GM19395 (cell line): Measurements from ENCODE around the gene SHPK.

ENCODE experiments used
- ATAC-seq: cut with Tn5 transposase; IDR thresholded peaks from one replicate; pipeline ENCODE4 v1.9.1; 2021; ENCODE audit warnings: mild to moderate bottlenecking, moderate library complexity; ENCODE audit not compliant: unreplicated experiment

Gene SHPK

DNA sequence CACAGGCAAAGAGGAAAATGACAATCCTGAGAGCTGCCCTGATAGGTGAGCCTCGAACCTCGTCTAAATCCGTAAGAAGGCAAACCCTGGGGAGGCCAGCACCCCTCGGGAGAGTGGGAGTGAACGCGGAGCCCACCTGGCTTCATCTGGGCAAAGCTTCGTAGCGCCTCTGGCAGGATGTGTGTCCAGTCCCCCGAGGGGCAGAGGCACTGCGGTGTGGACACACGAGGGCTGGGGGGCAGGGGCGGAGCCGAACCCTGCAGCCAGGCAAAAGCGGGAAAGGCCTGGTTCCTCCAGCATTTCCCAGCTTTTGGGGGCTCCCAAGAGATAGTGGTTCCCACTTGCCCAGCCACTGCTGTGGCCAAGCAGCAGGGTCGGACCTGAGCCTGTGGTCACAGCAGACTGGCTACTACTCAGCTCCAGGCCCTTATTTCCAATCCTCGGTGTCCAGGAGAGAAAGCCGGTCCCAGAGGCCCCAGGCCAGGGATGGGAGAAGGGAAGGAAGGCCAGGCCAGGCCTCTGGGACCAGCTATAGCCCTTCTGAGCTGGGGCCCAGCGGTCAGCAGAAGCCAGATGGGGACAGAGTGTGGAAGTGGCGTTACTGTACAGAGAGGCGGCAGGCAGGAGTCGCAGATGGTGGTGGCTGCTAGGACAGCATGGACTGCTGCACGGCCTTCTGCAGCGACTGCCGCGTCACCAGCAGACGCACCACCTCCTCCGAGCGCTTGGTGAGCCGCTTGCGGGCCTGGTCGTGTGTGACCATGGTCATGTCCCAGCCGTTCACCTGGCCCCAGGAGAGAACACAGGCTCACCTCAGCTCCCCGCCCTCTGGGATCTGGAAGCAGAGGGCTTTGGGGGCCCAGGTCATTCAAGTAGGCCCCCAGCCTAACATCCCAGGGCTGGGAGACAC, 27.3 kb upstream of the SHPK start:
- no peak for ATAC-seq

DNA sequence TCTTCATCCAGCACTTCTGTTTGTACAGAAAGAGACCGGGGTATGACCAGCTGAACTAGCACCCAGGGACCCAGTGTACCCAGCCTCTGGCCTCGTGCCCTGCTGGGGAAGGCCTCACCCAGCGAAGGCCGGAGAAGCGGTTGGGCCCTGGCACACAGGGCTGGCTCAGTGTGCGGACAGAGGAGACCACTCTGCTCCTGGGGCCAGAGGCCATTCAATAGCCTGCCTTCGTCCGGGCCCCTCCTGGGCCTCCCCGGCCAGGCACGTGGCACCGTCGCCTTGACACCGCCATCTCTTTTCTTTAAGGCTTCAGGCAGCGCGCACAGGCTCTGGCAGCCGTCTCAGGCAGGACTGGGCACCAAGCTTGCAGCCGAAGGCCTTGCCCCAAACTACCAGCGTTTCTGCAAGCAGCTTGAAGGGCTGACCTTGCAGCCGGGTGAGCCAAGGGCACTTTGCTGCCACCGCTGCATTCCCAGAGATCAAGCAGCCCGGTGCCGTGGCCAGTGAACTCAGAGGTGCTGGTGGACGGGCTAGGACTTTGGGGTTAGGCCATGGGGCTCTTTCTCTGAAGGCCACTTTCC, 24.4 kb upstream of the SHPK start:
- no peak for ATAC-seq

DNA sequence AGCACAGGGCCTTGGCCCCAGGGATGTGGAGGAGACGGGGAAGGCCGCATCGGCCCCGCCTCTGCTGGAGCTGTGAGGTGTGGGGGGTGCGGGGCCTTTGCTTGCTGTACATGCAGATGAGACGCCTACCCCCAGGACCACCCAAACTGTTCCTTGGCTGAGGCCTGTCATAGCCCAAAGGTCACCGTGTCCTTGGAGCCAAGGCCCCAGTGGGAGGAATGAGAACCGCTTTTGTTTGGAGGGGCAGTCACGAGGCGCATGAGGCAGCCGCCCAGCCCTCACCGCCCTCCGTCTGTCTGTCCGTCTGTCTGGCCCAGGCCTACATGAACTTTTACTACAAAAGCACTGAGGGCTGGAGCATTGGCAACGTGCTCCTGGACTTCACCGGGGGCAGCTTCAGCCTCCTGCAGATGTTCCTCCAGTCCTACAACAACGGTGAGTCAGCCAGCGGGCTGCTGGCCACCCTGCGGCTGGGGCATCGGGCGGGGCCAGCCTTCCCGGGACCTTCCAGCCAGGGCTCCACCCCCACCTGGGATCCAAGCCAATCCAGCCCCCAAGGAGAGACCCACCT, 23.6 kb upstream of the SHPK start:
- no peak for ATAC-seq

DNA sequence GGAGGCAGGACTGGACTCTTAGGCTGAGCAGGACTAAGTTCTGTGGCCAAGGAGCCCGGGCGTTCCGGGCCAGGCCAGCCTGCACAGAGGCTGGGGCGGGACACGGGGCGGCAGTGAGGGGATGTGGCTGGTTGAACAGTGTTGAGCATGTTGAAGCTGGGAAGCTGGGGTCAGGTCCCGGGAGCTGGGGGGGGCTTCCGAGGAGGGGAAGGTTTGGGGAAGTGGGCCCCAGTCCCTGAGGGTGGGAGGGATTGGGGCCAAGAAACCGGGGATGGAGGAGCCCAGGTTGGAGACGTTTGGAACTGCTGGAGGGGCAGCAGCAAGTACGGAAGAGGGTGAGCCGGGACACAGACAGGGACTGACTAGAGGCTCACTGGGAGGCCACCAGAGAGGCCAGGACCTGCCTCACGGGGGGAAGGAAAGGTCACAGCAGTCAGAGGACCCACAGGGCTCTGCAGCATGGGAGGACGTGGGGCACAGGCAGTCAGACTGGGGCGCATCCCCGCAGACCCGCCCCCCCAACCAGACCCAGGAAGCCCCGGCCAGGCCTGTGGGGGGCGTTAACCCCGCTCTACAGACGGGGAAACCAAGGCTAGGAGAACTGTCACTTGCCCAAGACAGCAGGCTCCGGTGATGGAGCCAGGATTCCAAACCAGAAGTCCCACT, 22.9 kb upstream of the SHPK start:
- ATAC-seq, result no peak

DNA sequence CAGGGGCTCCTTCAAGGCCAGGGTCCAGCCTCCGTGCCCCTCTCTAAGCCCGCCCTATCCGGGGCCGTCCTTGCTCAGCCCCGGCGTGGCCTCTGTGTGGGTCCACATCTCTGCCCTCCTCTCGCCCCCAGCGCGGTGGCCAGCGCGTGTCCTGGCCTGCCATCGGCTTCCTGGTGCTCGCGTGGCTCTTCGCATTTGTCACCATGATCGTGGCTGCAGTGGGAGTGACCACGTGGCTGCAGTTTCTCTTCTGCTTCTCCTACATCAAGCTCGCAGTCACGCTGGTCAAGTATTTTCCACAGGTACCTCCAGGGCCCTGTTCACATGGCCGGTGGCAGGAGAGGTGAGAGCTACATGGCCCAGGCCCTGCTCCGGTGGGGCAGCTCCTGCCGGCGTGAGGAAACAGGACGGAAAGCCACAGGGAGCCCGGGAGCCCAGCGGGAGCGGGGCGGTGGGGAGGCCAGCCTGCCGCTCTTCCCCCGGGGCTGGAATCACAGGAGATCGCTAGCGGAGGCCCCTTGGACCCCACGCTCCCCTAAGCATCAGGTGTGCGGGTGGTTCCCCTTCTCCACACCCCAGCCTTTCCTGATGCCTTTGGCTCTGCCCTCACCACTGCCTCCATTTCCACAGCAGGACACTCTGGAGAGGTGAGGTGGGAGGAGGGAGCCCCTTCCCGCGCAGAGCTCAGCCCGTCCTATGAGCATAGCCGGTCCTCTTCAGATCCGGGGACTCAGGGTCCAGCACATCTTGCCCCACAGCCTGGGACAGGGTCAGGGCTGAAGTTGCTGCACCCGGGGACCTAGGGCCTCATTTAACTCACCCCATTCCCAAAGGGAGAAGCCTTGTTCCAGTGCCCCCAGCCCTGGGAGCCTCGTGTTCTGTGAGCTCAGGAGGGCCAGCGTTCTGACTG, 22.1 kb upstream of the SHPK start:
- ATAC-seq, result no peak

DNA sequence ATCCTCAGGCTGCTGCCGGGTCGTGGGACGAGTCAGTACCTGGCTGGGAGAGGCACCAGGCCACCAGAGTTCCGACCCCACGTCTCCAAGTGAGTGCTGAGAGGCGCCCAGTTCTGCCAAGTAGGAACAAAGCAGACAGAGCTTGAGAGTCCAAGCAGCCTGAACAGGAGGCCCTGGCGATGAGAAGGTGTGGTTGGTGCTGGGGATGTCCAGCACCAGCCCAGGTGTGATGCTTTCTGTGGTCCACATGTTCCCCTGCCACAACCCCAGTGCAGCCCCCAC, 21.5 kb upstream of the SHPK start:
- no peak for ATAC-seq

DNA sequence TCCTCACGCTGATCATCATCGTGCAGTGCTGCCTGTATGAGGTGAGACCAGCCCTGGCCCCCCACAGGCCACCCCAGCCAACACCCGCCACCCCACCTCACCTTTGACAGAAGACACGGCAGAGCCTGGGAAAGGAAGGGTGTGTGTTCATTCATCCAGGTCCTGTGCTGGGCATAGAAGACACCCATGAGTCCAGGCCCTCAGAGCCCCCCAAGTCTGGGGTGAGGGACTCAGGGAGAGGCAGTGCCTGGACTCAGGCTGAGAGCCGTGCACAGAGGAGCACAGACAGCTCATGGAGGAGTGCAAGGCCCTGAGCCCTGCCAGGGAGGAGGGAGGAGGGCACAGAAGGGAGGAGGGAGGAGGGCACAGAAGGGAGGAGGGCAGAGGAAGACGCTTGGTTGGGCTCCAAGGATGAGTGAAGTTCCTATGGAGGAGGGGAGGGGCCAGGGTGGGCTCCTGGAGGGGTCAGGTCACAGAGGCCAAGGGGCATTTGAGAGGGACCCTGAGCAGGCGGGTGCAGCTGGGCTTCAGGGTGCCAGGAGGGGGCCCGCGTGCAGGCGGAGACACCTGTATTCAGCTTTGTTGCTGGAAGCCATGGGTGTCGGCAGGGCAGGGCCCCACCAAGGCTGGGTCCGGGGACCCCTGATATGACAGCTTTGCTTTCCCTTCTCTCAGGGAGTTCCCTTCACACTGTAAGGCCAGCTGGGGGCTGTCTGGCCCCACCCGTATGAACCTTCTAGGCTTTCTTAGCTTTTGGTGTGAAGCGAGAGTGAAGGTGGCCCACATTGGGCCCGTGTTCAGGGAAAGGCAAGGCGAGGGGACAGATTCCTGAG, 20.9 kb upstream of the SHPK start:
- no peak for ATAC-seq

DNA sequence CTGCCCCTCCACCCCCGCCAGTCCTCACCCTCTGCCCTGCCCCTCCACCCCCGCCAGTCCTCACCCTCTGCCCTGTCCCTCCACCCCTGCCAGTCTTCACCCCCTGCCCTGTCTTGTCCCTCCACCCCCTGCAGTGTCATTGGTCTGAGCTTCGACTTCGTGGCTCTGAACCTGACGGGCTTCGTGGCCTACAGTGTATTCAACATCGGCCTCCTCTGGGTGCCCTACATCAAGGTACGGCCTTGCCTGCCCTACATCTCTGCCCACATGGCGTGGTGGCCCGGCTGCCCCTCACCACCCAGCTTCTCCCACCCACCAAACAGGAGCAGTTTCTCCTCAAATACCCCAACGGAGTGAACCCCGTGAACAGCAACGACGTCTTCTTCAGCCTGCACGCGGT, 20.3 kb upstream of the SHPK start:
- ATAC-seq, result no peak

DNA sequence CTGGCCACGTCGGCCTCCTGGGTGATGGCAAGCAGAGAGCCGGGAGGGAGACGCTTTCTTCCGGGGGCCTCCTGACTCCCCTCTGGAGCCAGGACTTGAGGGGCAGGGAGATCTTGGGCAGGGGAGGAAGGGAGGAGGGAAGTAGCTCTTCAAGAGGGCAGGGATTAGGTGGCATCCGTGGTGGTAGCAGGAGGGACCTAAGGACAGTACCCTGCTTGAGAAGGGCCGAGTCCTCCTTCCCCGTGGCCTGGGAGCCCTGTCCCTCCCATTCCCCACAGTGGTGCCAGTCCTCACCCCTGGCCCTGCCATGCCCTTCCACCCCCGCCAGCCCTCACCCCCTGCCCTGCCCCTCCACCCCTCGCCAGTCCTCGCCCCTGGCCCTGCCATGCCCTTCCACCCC, 19.7 kb upstream of the SHPK start:
- no peak for ATAC-seq

DNA sequence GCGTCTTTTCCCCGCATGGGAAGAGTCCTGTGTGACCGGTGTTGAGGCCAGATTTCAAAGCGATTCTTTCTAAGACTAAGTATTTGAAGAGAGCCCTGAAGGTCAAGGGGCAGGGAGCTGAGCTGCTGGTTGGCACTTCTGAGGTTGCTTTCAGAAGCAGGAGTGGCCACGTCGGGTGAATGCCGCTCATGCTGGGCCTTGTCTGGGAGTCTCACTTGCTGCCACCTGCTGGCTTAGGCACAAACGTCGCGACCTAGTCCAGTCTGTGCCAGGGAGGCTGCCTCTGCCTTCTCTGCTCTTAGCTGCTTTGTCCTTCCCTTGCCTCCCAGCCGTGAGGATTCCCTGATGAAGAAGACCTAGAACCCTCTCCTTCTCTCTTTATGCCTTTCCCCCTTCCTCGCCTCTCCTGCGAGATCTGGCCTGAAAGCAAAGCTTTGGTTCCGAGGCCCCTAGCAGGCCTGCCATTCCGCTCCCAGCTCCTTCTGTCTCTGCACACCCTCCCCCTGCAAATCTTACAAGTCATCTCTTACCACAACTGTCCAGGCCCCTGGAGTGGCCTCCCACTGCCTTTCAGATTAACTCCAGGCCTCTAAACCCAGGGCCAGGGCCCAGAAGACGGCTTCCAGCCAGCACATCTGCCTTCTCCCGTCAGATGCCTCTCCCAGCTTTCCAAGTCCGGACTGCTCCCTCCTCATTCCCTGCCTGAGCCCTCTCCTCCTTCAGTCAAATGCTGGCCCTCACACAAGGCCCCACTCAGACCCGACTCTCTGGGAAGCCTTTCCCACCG, 11.9 kb upstream of the SHPK start:
- ATAC-seq, result no peak

DNA sequence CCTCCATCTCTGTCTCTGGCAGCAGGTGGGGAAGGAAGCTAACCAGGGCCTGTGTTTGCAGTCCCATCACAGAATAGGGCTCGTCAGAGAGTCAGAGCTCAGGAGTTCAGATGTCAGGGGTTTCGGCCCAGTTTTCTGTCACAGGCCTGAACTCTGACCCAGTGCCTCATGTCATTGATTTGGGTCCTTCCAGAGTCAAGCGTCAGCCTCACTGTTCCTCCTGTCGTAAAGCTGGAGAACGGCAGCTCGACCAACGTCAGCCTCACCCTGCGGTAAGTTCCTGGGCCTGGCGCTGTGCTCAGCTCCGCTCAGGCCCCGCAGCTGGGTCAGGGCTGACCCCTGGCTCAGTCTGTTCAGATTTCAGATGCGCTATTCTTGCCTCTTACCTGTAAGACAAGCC, 11.2 kb upstream of the SHPK start:
- ATAC-seq, result no peak

DNA sequence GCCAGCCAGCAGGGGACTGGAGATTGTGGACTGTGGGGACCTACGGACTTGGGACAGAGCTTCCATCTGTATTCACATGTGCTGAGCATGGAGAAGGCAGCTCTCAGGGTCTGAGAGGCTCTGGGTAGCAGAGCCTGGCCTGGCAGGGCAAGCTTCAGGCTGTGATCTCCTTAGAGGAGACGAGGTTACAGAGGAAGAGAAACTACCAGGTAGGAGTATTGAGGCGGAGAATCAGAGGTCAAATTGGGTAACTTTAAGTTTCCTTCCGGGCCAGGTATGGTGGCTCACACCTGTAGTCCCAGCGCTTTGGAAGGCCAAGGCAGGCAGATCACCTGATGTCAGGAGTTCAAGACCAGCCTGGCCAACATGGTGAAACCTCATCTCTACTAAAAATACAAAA, 9.3 kb upstream of the SHPK start:
- no peak for ATAC-seq

DNA sequence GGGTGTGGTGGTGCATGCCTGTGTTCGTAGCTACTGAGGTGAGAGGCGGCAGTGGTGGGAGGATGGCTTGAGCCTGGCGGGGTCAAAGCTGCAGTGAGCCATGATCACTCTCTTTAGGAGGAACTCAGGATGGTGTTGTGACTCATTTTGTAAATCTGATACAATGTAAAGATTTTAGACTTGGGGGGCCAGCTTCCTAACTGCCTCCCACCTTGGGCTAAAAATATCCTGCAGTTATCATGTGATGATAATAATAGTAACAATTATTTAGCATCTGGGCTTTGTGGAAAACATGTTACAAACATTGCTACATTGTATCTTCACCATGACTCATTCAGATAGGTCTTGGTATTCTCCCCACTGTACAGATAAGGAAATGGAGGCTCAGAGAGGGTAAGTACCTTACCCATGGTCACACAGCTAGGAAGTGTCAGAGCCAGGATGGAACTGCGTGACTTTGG, 7.9 kb upstream of the SHPK start:
- no peak for ATAC-seq

DNA sequence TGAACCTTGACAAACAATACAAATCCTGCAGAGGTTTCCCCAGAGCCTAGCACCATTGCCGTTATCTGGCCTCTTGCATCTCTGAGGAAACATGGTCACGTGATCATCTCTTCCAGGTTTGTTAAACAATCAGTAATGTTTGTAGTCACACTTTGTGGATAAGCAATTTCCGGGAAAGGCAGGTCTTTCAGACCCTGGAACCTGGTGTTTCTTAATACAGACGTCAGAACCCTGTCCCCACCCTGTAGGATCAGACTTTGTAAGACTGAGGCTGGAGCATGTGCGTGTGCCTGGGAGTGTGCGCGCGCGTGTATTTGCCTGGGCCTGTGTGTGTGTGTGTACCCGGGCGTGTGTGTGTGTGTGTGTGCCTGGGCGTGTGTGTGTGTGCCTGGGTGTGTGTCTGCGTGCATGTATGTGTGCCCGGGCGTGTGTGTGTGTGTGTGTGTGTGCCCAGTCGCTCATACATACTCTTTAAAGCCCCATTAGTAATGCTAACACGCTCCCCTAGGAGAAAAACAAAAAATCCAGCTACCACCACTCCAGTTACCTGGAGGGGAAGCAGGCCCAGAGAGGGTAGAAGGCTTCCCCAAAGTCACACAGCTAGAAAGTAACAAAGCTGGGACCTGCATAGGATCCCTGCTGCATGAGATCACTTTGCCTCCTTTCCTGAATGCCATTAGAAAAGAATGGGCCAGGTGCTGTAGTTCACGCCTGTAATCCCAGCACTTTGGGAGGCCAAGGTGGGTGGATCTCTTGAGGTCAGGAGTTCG, 5.9 kb upstream of the SHPK start:
- no peak for ATAC-seq

DNA sequence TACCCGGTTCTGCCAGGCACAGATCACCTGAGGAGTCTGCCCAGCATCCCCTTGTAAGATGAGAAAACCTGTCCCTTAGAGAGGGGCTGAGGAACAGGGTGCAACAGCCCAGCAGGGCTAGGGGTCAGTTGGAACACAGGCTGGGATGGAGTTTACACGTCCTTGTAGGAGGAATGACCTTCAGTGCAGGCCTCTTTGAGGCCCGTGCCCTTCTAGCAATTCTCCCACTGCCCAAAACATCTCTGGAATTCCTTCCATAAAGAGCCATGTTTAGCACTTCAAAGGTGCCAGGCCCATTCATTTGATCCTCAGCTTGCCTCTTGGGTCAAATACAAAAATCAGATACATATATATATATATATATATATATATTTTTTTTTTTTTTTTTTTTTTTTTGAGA, 5.0 kb upstream of the SHPK start:
- ATAC-seq, result no peak

DNA sequence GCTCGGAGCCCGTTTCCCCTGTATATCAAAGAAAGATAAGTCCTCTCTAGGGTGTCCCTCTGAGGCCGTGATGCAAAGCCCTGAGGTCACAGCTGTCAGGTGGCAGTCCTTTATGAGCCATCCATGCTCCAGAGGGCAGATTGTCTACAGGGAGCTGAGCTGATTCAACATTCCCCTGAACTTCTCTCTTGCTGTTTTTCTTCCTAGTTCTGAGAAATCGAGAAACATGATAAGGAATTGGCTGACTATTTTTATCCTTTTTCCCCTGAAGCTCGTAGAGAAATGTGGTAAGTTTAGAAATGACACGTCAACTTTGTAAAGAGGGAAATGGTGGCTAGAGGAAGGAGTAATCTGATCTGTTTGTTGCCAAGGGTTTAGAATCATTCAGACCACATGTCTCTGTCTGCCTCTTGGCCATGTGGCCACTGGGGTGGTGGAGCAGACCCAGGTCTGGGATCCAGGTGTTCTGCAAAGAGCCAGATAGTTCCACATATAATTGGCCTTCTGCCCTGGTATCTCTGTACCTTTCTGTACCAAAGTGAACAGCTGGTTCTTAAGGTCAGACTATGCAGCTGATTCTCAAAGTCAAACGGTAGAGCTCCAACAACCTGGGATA, 4.0 kb upstream of the SHPK start:
- no peak for ATAC-seq

DNA sequence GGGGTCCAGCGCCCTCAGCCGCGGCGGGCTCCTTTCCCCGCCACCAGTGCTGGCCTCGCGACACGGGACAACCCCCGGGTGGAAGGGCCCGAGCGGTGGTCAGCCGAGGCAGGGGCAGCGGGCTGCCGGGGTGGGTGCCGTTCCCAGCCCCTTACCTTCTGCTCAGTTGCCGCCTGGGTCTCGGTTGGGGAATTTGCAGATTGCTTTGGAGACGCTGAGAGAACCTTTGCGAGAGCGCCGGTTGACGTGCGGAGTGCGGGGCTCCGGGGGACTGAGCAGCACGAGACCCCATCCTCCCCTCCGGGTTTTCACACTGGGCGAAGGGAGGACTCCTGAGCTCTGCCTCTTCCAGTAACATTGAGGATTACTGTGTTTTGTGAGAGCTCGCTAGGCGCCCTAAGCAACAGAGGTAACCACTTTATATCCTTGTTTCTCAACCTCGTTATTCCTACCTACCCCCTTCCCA, 891 bp upstream of the SHPK start:
- peak; percentile 13 for ATAC-seq
